HG03442 (cell line): ENCODE measurements around the gene PTCD3.

Experiments
- ATAC-seq: cut with Tn5 transposase; IDR thresholded peaks from one replicate; pipeline ENCODE4 v1.9.1; 2021; ENCODE audit warnings: mild to moderate bottlenecking, moderate library complexity; ENCODE audit not compliant: unreplicated experiment

PTCD3 gene

GRCh38 chr2:86079981-86080911 lies 25.8 kb upstream of the PTCD3 start:
- ATAC-seq = peak; percentile 82

DNA sequence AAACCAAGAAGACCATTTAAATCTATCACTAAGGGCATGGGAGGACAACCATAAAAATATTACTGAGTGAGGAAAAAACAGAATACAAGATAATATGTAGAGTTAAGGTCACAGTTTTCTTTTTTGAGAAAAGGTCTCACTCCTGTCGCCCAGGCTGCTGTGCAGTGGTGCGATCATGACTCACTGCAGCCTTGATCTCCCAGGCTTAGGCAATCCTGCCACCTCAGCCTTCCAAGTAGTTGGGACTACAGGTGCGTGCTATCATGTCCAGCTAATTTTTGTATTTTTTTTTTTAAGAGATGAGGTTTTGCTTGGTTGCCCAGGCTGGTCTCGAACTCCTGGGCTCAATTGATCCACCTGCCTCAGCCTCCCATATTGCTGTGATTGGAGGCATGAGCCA lies 24.3 kb upstream of the PTCD3 start:
- ATAC-seq = no peak

- no peak for ATAC-seq
Measured at GRCh38 chr2:86082756-86083155, 23.3 kb upstream of the PTCD3 start.

DNA sequence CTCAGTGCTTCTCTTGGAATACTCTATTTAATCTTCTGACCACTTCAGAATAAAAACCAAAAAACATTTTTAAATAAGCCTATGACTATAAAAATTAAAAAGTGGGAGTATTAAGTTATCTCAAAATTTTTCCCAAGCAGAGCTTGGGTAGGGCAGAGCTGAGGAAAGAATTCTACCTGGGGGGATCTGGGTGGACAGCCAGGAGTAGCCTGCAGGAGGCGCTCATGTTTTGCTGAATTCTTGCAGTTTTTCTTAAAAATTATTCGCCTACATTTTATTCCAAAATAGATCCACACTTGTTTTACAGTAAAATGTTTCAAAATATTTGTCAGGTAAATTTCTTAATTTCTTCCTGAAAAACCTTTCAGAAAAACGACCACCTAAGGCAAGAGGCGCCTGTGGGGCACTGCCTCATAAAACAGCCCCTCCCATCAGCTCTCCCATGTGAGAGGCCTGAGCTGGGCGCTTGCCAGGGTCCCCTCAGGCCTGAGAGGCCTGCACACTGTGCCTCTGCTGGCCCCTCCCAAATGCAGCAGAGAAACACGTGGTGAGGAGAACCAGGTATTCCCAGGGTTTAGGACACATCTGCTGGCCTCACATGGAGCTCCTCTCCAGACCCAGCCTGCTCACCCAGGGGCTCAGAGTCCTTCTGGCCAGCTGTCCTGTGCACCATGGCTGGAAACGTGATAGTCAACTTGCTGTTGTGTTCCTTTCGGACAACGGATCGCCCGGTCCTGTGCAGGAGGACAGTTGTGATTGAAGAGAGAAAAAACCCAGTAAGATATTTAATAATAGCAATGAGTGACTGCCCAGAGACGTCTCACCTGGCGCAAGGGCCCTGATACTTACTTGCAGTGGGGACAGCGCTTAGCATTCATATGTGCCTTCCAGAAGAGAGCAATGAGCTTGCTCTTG lies 17.8 kb upstream of the PTCD3 start:
- ATAC-seq = no peak

DNA sequence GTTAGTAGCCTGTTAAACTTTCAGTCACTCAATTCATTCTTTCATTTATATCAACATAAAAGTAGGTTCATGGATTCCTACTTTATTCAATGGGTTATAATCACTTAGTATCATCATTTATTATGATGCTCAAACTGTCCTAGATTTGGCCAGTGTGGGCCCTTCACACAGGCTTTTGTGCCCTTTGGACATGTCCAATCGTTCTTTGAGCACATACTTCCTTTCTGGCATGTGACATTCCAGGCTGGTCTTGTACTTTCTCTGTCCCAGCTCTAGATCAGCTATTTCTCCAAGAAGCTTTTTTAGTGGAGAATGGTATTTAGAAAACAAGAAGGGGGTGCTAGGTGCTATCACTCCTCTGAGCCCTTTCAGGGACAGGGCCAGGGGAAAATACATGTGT lies 11.8 kb upstream of the PTCD3 start:
- no peak for ATAC-seq

- no peak for ATAC-seq
Measured at GRCh38 chr2:86097114-86097896, 8.7 kb upstream of the PTCD3 start.

DNA sequence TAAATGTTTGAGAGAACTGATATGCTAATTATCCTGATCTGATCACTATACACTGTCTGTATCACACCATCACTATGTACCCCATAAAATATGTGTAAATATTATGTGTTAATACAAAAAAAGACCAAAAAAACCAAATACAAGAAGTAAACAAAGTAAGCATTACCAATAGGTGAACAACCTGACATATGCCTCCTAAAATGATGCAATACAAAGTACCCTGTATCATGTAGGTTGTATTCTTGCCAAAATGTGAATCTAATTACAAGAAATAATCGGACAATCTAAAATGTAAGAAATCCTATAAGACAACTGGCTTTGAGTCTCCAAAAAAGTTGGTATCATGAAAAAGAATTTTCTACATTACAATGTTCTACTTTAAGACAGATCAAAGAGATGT lies 8.1 kb upstream of the PTCD3 start:
- no peak for ATAC-seq

GRCh38 chr2:86102157-86102556 lies 3.9 kb upstream of the PTCD3 start:
- no peak for ATAC-seq

GRCh38 chr2:86105252-86105968 lies 625 bp upstream of the PTCD3 start, which contains the start of gene POLR1A:
POLR1A (minus strand) TSS chr2:86105886; CDS start chr2:86105776, 110 bp downstream.
- peak; percentile 62 for ATAC-seq

- no peak for ATAC-seq
Measured at GRCh38 chr2:86107031-86107430, 996 bp downstream of the PTCD3 start.

DNA sequence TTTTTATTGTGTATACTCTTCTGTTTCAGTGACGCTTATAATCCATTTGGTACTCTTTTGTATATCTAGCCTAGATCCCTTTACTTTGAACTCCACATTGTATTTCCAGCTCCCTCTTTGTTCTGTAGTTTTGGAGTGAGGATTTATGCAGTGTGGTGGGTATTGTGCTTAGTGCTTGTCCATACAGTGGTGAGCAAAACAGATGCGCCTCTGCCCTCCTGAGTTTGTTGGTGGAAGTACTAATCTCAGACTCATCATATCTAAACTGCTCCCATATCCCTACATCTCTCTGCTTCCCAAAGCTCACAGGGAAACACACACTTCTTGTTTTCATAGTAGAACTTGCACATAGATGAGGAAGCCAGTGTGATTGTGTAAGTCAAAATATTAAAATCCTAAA lies 12.1 kb downstream of the PTCD3 start:
- ATAC-seq = no peak

DNA sequence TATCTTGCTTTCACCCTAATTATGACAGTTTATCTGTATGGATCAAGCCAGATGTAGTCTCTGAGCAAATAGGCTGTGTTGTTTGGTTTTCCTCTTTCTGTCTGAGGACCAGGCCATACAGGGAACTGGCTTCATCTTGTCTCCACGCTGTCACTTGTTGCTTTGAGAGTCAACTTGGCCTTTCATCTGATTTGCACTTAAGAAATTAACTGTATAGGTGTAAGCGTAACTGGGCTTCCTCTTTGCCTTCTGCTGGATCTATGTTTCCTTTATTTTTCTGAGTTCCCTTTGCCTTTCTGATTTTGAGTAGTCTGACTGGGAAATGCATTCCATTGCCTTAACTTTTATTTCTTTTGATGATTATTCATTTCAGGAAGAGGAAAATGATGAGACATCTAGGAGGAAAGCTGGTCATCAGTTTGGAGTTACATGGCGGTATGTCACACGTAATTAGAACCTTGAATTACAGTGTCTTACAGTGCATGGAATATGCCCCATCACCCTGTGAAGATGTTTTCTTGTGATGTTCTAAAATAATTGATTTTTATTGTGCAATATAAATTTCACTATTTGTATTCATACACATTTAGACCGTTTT lies 17.4 kb downstream of the PTCD3 start:
- ATAC-seq = no peak

- ATAC-seq = no peak
Measured at GRCh38 chr2:86124683-86125082, 18.6 kb downstream of the PTCD3 start.

GRCh38 chr2:86134709-86135108 lies 28.7 kb downstream of the PTCD3 start:
- ATAC-seq = no peak

DNA sequence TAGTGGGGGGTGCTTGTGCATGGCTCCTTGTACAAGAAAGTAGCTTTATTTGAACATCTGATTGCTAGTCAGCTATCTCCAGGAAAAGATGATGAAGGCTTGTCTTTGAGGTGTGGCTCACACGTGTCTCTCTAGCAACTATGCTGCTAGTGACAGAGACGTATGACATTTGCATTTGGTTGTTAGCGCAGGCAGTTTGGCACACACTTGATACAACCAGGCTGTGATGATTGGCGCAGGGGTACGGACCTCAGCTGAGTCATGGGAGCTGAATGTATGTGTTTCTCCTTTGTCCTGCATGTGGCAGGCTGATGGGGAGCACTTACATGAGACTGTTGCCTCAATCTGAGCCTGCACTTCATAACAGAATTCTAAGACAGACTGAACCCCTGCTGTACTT lies 29.6 kb downstream of the PTCD3 start:
- ATAC-seq = no peak

GRCh38 chr2:86136141-86136540 lies 30.1 kb downstream of the PTCD3 start:
- no peak for ATAC-seq

GRCh38 chr2:86138736-86139625 lies 32.9 kb downstream of the PTCD3 start:
- no peak for ATAC-seq

- no peak for ATAC-seq
Measured at GRCh38 chr2:86139981-86140380, 33.9 kb downstream of the PTCD3 start.

GRCh38 chr2:86140969-86141392 lies 34.9 kb downstream of the PTCD3 start:
- no peak for ATAC-seq
